ENCODE results near the gene VPS13D.
"Not testable (repeated sequence)": the region's sequence is repeated elsewhere in the genome, so short reads cannot be mapped to it uniquely, and the experiment has no call there.

The VPS13D gene

DNA sequence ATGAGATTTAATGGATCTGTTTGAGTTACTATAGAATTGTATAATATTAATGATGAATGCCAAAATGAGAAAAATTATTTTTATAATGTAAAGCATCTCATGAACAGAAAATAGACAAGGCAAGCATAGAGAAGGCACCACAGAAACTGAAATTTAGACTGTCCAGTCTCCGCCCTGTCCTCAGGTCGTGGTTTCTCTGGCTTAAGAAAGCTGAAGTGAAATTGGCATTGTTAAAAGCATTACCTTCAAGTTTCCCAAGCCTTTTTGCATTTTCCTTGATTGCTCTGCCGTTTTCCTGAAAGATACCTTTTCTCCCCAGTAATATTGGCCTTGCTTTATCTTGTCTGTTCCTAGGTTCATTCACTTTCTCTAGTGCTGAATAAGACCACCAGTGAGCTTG lies 58.0 kb downstream of the VPS13D start:
- DNase-seq, result no peak

DNA sequence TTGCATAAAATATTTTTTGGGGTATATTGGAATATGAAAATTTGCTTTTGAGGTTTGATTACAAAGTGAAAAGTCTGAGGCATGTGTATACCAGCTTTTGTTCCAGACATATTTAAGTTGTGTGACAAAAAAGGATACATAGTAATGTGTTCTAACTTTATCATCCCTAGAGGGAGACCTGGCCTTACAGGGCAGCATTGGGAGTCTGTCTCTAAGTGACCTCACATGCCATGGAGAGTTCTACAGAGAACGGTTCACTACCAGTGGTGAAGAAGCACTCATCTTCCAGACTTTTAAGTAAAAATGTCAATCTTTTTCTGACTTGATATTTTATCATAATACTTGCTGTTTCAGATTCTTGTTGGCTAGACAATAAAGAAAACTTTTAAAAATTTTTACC lies 61.0 kb downstream of the VPS13D start:
- no peak for DNase-seq

DNA sequence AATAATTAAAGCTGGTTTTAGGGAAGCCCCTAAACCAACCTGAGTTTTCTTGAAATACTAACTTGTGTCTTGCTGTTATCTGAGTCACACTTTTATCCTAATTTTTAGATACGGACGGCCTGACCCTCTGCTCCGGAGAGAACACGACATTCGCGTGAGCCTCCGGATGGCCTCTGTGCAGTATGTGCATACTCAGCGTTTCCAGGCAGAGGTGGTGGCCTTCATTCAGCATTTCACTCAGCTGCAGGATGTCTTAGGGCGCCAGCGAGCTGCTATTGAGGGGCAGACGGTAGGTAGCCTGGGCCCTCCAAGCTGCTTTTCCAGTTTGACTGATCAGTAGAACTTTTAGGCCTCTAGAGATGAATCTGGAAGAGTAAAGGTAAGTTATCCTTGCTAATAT lies 63.6 kb downstream of the VPS13D start:
- DNase-seq, result no peak

GRCh38 chr1:12294076-12294475 lies 64.2 kb downstream of the VPS13D start:
- no peak for DNase-seq

DNA sequence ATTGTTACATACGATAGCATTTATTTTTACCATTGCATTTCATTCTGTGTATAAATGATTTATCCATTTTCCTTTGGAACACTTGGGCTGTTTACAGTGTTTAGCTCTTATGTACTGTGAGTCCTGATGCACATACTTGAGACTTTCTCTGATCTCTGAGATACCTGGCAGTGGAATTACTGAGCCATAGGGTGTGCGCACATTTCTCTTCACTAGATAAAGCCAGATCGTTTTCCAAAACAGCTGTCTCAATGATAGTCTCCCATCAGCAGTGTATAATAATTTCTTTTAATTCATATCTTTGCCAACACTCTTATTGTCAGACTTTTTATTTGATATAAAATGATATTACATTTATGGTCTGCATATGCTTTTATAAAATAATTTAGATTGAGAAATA lies 66.2 kb downstream of the VPS13D start:
- DNase-seq, result no peak

- no peak for DNase-seq
Observed at GRCh38 chr1:12296623-12297022, 66.8 kb downstream of the VPS13D start.

DNA sequence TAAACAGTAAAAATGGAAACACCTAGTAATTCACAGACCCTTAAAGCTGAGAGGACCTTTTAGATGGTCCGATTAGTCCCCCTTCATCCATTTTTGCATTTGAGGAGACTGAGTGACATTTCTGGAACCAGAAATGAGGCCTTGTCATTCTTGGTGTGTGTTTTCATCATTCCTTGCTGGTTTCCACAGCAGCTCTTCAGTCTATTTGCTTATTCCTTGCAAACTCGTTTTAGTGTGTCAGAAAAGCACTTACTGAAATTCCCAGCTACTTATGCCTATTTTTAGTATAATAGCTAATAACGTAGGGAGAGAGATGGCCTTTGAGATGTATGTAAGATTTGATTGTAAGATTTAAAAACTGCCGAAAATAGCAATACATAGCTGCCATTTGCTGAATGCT lies 70.9 kb downstream of the VPS13D start:
- DNase-seq, result no peak

GRCh38 chr1:12301518-12302237 lies 71.8 kb downstream of the VPS13D start:
- DNase-seq, result no peak

- DNase-seq, result no peak
Observed at GRCh38 chr1:12302798-12303447, 73.1 kb downstream of the VPS13D start.

GRCh38 chr1:12305377-12305776 lies 75.5 kb downstream of the VPS13D start:
- DNase-seq, result no peak

DNA sequence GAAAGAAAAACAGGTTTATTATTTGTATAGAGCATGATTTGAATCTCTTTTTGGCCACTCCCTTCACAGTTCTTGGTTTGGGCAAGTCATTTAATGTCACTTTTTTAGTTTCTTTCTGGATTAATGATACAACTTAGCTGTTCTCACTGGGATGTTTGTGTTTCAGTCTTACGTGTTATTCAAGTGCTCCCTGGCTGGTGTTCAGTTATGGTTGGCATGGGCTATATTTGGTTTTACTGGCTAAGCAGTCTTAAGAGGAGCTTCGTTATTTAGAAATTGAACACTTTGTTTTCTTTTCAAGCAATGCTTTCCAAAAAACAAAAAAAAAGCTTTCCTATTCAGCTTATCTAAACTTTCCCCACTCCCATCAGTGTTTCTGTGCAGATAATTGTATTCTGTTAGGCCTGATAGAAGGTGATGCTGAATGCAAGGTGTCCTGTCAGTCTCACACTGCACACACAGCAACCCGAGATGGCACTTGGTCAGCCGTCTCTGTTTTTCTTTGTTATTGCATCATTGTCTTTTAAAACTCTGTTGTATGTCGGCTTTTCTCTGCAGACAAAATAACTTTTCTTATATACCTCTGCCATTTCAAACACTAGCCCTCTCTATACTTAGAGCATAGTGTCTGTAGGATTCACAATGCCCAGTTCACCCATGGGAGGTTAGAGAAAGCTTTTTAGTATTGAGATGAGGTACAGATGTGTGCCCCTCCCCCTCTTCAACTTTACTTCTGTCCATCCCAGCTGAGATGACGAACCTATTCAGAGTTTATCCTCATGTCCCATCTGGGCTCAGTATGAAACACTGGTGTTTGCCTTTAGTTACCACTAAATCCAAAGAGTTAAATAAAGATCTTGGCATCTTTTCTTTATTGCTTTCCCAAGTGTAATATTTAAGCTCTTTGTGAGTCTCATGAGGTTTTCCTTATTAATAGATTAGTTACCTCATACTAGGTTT lies 80.2 kb downstream of the VPS13D start:
- DNase-seq, result no peak

- no peak for DNase-seq
Observed at GRCh38 chr1:12314333-12314903, 84.6 kb downstream of the VPS13D start.

- no peak for DNase-seq
Observed at GRCh38 chr1:12315146-12315545, 85.3 kb downstream of the VPS13D start.

DNA sequence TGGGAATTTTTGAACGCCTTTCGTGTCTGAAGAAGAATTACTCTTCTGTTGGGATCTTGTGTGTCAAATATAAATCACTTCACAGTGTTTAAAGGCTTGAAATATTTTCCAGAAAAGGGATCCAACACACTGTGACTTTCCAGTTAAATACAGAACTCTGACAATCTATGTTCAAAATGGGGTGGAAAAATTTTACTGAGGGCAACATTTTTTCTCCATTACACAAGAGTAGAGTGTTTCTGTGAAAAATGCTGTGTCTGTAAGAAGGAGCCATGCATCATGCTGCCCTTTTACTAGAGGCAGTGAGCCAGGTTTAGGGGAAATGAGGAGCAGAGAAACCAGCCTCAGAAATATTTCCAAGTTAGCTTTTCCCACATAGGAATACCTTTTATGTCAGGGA lies 86.5 kb downstream of the VPS13D start:
- no peak for DNase-seq

GRCh38 chr1:12320486-12320885 lies 90.7 kb downstream of the VPS13D start:
- DNase-seq, result no peak

GRCh38 chr1:12324423-12324822 lies 94.6 kb downstream of the VPS13D start:
- no peak for DNase-seq

DNA sequence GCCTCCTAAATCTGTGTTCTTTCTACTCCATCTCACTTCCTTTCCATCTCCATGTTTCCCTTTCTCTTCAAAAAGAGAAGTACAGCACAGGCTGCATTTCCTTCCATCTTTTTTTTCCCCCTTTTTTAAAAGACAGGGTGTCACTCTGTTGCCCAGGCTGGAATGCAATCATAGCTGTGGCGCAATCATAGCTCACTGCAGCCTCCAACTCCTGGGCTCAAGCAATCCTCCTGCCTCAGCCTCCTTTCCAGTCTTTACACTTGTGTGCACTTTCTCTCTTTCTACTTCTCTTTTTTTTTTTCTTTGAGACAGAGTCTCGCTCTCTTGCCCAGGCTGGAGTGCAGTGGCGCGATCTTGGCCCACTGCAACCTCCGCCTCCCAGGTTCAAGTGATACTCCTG lies 95.1 kb downstream of the VPS13D start:
- DNase-seq, result not testable (repeated sequence)

DNA sequence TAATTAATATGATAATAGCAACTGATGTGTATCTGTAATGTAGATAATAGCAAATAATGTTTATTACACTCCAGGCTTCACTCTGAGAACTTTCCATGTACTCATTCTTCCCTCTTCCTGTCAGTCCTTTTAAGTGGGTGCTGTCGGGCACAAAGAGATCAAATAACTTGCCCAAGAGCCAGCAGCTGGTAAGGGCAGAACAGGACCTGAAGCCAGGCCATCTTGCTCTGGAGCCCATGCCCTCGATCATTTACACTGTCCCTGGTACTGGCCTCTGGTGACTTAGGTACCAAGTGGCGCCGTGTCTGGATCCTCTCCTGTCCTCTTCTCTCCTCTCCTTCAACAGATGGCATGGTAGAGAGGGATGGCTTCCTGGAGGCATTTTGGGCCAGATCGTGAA lies 97.2 kb downstream of the VPS13D start:
- DNase-seq, result no peak

DNA sequence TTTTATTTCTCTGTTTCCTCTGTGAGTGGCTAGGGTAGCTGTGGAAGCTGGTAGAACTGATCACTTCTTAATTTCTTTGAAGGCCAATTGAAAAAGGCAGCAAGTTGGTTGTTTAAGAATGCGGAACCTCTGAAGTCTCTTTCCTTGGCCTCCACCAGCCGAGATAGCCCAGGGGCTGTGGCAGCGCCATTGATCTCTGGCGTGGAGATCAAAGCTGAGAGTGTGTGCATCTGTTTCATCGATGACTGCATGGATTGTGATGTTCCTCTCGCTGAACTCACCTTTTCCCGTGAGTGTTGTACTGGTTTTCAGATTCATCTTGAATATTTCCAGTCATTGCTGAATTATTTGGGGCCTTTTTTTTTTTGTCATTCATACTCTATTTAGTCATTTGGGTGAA lies 97.7 kb downstream of the VPS13D start:
- no peak for DNase-seq

DNA sequence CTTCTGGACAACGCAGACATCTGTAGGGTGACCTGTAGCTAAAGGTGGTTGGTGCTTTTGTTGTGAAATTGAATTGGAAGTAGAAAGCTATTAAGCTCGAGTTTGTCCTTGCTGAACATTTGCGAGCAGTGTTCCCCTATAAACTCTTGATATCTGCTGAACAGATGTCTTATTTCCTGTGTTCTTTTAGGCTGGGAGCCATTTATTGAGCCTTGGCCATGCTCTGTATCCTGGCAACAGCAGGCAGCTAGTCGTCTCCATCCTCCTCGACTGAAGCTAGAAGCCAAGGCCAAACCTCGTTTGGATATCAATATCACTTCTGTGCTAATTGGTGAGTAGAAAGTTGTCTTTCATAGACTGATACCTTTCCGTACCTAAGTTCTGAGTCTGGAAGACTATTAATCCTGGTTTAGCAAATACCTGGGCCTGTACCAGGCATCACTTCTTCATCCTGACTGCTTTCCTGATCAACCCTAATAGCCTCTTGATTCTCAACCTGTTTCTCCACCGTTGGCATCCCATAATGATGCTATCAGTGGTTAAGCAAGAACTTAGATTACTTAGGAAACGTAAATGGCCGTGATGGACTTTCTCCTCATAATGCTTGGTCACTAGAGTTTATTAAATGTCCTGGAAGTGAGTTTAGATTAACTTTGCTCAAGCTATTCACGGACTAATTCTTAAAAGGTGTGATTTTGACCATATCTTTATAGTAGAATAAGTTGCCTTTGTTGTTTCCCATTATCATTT lies 103.4 kb downstream of the VPS13D start:
- no peak for DNase-seq

GRCh38 chr1:12335815-12336214 lies 106.0 kb downstream of the VPS13D start:
- no peak for DNase-seq

GRCh38 chr1:12336413-12336812 lies 106.6 kb downstream of the VPS13D start:
- no peak for DNase-seq

DNA sequence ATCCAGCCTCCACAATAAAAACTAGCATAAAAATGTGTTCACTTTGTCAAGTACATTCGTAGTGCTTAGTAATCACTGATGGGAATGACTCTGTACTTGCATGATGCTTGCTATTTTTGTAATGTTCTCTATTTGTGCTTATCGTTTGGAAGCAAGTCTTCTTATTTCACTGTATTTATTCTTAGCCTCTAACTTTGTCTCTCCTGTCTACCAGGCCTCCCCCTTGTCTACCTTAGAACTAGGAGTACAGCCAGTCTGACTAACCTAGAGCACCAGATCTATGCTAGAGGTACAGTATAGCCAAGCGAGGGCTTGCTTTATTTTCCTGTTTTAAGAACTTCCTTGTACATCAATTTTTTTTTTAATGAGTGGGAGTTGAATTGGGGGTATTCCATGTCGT lies 108.2 kb downstream of the VPS13D start:
- no peak for DNase-seq
